Measurements from ENCODE around the gene ADGRG3.

- no peak for TF ChIP-seq CTCF (IDR thresholded peaks at IDR 0.05)
- TF ChIP-seq POLR2A (IDR thresholded peaks at IDR 0.05): no peak
Observed at GRCh38 chr16:57668263-57668571, at the start of gene ADGRG3.
